ENCODE results near the gene ABLIM1. TPM values are rescaled to one million over a fixed set of nuclear protein-coding genes. Genes with fewer than 3 reads are reported as not detected.

ABLIM1 gene
- total RNA-seq, 4 donors from 2014 or later, result 83.1 to 145 (median 120) TPM

DNA sequence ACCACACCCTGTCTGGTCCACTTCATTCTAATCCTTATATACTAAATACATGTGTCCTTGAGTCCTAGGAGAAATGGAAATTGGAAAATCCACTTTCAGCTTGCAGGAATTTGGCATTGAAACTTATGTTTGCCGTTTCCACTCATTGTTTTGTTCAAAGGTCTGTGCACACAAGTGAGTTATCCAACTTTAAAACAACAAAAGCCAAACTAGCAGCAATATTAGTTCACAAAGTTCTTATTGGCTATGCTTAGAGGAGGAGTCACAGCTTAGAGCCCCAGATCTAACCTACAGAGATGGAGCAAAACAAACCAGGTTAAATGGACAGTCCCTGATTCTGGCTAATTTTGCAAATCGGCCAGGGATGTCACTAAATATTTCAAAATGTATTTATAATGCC is 209.2 kb downstream of the ABLIM1 start:
- Histone ChIP-seq H3K4me1 (peaks cover 0 to 8% (median 2%) of the 10 kb centered on the region in 4 donors), H3K36me3 (peaks cover 5 to 94% (median 35%) of the 10 kb centered on the region in 4 donors), H3K27ac (replicated peaks in 1 of 4) (no peak overlapping the region), H3K27me3 (no peaks in the 10 kb centered on the region), H3K9me3 (no peaks in the 10 kb centered on the region), H3K4me3 (no peak overlapping the region)
- peak; percentile 7 for DNase-seq (ENCODE audit: extremely low spot score)
- 65% methylated on average over 2 of the region's 2 CpGs for WGBS
- intact Hi-C loops (cut with DNase I), result no loop called here
- TF ChIP-seq CTCF (IDR thresholded peaks at IDR 0.05) (no peak), POLR2A (IDR thresholded peaks at IDR 0.05; ENCODE audit: low read depth) (no peak)

GRCh38 chr10:114445332-114445731 is 212.7 kb downstream of the ABLIM1 start:
- 89% methylated on average over 6 of the region's 6 CpGs for WGBS

DNA sequence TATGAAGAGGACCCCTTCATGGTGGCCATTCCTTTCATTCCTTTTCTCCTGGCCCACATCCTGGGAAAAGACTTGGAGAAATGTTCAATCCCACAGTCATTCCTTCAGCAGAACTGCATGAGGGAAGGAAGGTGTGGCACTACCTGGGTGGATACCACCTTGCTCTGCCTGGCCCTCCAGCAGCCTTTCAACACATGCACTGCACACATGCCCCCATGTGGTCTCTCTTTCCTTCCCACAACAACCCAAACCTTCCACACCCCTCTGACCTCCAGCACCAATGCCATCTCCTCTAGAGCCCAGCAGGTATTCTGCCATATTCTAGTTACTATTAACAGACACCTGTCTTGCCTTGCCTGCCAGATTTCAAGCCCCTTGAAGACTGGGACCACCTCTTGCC is 213.3 kb downstream of the ABLIM1 start:
- TF ChIP-seq POLR2AphosphoS5 (IDR thresholded peaks at IDR 0.05) (no peak), EP300 (IDR thresholded peaks at IDR 0.05) (no peak), POLR2A (IDR thresholded peaks at IDR 0.05; ENCODE audit: low read depth) (no peak), CTCF (IDR thresholded peaks at IDR 0.05) (no peak)
- peaks cover 11 to 97% (median 57%) of the 10 kb centered on the region in 4 donors for H3K36me3 ChIP-seq
- no peak for DNase-seq (ENCODE audit: extremely low spot score)
- H3K4me1 ChIP-seq, result peaks cover 0 to 7% (median 2%) of the 10 kb centered on the region in 4 donors
- H3K27ac ChIP-seq (replicated peaks in 1 of 4), result no peak overlapping the region
- no peaks in the 10 kb centered on the region for H3K27me3 ChIP-seq
- intact Hi-C loops (cut with DNase I), result no loop called here
- no peak overlapping the region for H3K4me3 ChIP-seq
- no peaks in the 10 kb centered on the region for H3K9me3 ChIP-seq

More at GRCh38 chr10:114445332-114445731, 212.7 kb downstream of the ABLIM1 start:
- intact Hi-C loops (cut with DNase I), result no loop called here
- no peak for DNase-seq (ENCODE audit: extremely low spot score)
- Histone ChIP-seq H3K27ac (replicated peaks in 1 of 4) (no peak overlapping the region), H3K27me3 (no peaks in the 10 kb centered on the region), H3K36me3 (peaks cover 6 to 97% (median 52%) of the 10 kb centered on the region in 4 donors), H3K4me1 (peaks cover 0 to 8% (median 2%) of the 10 kb centered on the region in 4 donors), H3K4me3 (no peak overlapping the region), H3K9me3 (no peaks in the 10 kb centered on the region)
- TF ChIP-seq POLR2A (IDR thresholded peaks at IDR 0.05; ENCODE audit: low read depth), result no peak
- no peak for TF ChIP-seq CTCF (IDR thresholded peaks at IDR 0.05)
- no peak for TF ChIP-seq EP300 (IDR thresholded peaks at IDR 0.05)
- no peak for TF ChIP-seq POLR2AphosphoS5 (IDR thresholded peaks at IDR 0.05)

DNA sequence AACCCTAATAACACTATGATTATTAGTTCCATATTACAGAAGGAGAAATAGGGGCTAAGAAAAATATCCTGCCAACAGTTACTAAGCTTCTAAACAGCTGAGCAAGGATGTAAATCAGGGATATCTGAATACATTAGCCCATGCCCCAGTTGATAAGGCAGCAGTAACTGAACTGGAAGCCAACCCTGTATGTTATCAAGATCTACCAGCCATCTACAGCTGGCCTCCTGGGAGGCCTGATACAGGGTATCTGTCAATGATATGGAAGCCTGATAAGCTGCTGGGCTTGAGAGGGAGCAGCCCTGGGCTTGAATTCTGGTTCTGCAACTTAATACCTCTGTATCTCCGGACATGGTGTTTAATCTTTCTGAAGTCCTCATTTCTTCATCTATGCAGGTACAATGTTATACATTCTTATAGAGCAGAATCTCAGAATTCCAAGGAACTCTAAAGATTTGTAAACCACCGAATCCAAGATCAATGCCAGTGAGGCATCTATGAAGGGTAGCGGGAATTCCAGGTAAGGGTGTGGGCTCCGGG is 215.9 kb downstream of the ABLIM1 start:
- Histone ChIP-seq H3K36me3 (peaks cover 17 to 97% (median 75%) of the 10 kb centered on the region in 4 donors), H3K27ac (replicated peaks in 1 of 4) (no peak overlapping the region), H3K4me1 (no peaks in the 10 kb centered on the region), H3K4me3 (no peak overlapping the region), H3K27me3 (no peaks in the 10 kb centered on the region), H3K9me3 (no peaks in the 10 kb centered on the region)
- no peak for DNase-seq (ENCODE audit: extremely low spot score)
- intact Hi-C loops (cut with DNase I), result no loop called here
- WGBS, result 82% methylated on average over 4 of the region's 4 CpGs
- no peak for TF ChIP-seq CTCF (IDR thresholded peaks at IDR 0.05)
- TF ChIP-seq POLR2AphosphoS5 (IDR thresholded peaks at IDR 0.05), result no peak
- no peak for TF ChIP-seq POLR2A (IDR thresholded peaks at IDR 0.05; ENCODE audit: low read depth)
- no peak for TF ChIP-seq EP300 (IDR thresholded peaks at IDR 0.05)

DNA sequence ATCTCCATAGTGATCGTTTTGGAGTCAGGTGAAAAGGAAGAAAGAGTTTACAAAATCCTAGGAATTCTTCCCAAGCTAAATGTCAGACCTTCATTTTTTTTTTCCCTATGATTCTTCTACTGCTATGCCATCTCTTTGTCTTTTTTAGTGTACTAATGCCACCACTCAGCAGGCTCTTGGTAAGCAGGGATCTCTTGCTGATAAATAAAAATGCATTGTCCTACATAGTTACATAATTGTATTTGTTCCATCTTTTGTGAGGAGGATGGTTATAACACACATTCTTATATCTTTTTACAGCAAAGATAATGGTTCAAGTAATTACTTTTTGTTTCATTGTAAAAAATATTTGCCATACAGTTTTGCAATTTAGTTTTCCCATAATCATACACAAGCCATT is 217.0 kb downstream of the ABLIM1 start:
- DNase-seq (ENCODE audit: extremely low spot score), result no peak
- H3K27me3 ChIP-seq, result no peaks in the 10 kb centered on the region
- TF ChIP-seq CTCF (IDR thresholded peaks at IDR 0.05), result no peak
- no peak for TF ChIP-seq POLR2AphosphoS5 (IDR thresholded peaks at IDR 0.05)
- TF ChIP-seq EP300 (IDR thresholded peaks at IDR 0.05), result no peak
- TF ChIP-seq POLR2A (IDR thresholded peaks at IDR 0.05; ENCODE audit: low read depth), result no peak
- 96% methylated on average over 1 of the region's 1 CpG for WGBS
- intact Hi-C loops (cut with DNase I), result no loop called here
- no peak overlapping the region for H3K4me3 ChIP-seq
- H3K9me3 ChIP-seq, result no peaks in the 10 kb centered on the region
- H3K27ac ChIP-seq (replicated peaks in 1 of 4), result no peak overlapping the region
- H3K36me3 ChIP-seq, result peaks cover 17 to 98% (median 82%) of the 10 kb centered on the region in 4 donors
- H3K4me1 ChIP-seq, result no peaks in the 10 kb centered on the region

Data from esophagus muscularis mucosa (tissue), 4 donors.